Vagina (tissue), 2 donors: Measurements from ENCODE around the gene TEX35. TPM values are rescaled to one million over a fixed set of nuclear protein-coding genes. Genes with fewer than 3 reads are reported as not detected.

Experiments
- DNase-seq, 2 donors: peaks; one replicate each; pipeline ENCODE4 v3.0.0-alpha.2; 2017; ENCODE audit errors: extremely low spot score in 2 of 2
- H3K27ac ChIP-seq: fragments of 200-600 bp; sonication (generic); one replicate; pipeline ENCODE4 v1.5.1; 2019
- H3K27me3 ChIP-seq: fragments of 200-600 bp; sonication (generic); one replicate; pipeline ENCODE4 v1.5.1; 2019
- H3K36me3 ChIP-seq, 2 donors: fragments of 200-600 bp; sonication (generic); one replicate each; pipeline ENCODE4 v1.5.1; 2017 to 2019
- H3K4me1 ChIP-seq: fragments of 200-600 bp; sonication (generic); one replicate; pipeline ENCODE4 v1.5.1; 2019
- H3K4me3 ChIP-seq, 2 donors: fragments of 200-600 bp; sonication (generic); 1 replicate in 1 of 2; 2 replicates in 1 of 2; pipeline ENCODE4 v1.5.1; 2016 to 2019
- H3K9me3 ChIP-seq: fragments of 200-600 bp; sonication (generic); one replicate; pipeline ENCODE4 v1.5.1; 2019
- CTCF ChIP-seq, 3 experiments: fragments of 450-650 bp in 2 of 3; fragments of 200-600 bp in 1 of 3; sonication (generic) in 1 of 3; IDR thresholded peaks; one replicate each; pipeline ENCODE4 v1.5.1; 2017 to 2019; ENCODE audit warnings: antibody characterized with exemption in 3 of 3, mild to moderate bottlenecking in 2 of 3, moderate library complexity in 2 of 3
- intact Hi-C: fragments of 100-400 bp; cut with DNase I; formaldehyde crosslinking; loops from one replicate; pipeline ENCODE4 v1.15.1; 2023
- small RNA-seq: library from RNA; depleted of rRNA; stranded (forward); fragments of <200 nt; gene quantifications from one replicate; pipeline ENCODE3, GENCODE V24; 2016
- total RNA-seq: library from RNA; depleted of rRNA; stranded (reverse); fragments of >200 nt; gene quantifications from one replicate; pipeline ENCODE4 v1.2.3, GENCODE V29; 2016

Gene TEX35
- total RNA-seq, 1 donor from 2014 or later: not detected

GRCh38 chr1:178571807-178572206 is 58.9 kb downstream of the TEX35 start:
- no peak for DNase-seq
- H3K36me3 ChIP-seq: no peaks in the 10 kb centered on the region

More at GRCh38 chr1:178571807-178572206, 58.9 kb downstream of the TEX35 start:
- Histone ChIP-seq H3K4me1 (no peaks in the 10 kb centered on the region), H3K4me3 (no peak overlapping the region), H3K27me3 (no peaks in the 10 kb centered on the region), H3K27ac (no peak overlapping the region), H3K9me3 (no peaks in the 10 kb centered on the region)
- TF ChIP-seq CTCF (IDR thresholded peaks at IDR 0.05): no peak
- intact Hi-C loops: no loop called here

Small RNA genes within 50 kb of the gene (small RNA-seq; reads per million reads assigned to genes)
- gene RF00017: not detected
- not detected for gene RNA5SP69

Other genes starting within 250 kb of the TEX35 start
- not detected for gene CLEC20A, start 16.1 kb upstream of the TEX35 start, total RNA-seq
- gene RALGPS2, start 212.1 kb downstream of the TEX35 start, total RNA-seq: 20.4 TPM